ENCODE measurements around the gene NBPF1. TPM values are rescaled to one million over a fixed set of nuclear protein-coding genes. Genes with fewer than 3 reads are reported as not detected.
"Not testable (repeated sequence)": the region's sequence is repeated elsewhere in the genome, so short reads cannot be mapped to it uniquely, and the experiment has no call there.

The NBPF1 gene
- total RNA-seq, 1 donor from 2014 or later, result 41.8 TPM

GRCh38 chr1:16614361-16615252, 1.2 kb upstream of the NBPF1 start:
- no peak for DNase-seq
- no peaks in the 10 kb centered on the region for H3K36me3 Mint-ChIP-seq (ENCODE audit: unreplicated experiment)
- H3K27ac Mint-ChIP-seq (ENCODE audit: unreplicated experiment), result no peak overlapping the region
- no peak for TF ChIP-seq CTCF (IDR thresholded peaks at IDR 0.05; ENCODE audit: partially characterized antibody, unreplicated experiment)
- H3K4me1 Mint-ChIP-seq (ENCODE audit: low read depth, unreplicated experiment), result no peaks in the 10 kb centered on the region
- no peak overlapping the region for H3K4me3 Mint-ChIP-seq (ENCODE audit: unreplicated experiment)
- H3K27me3 Mint-ChIP-seq (ENCODE audit: unreplicated experiment), result no peaks in the 10 kb centered on the region
- no peaks in the 10 kb centered on the region for H3K9me3 Mint-ChIP-seq (ENCODE audit: unreplicated experiment)

- Mint-ChIP-seq H3K27me3 (ENCODE audit: unreplicated experiment) (no peaks in the 10 kb centered on the region), H3K27ac (ENCODE audit: unreplicated experiment) (no peak overlapping the region), H3K9me3 (ENCODE audit: unreplicated experiment) (no peaks in the 10 kb centered on the region), H3K4me3 (ENCODE audit: unreplicated experiment) (no peak overlapping the region), H3K36me3 (ENCODE audit: unreplicated experiment) (no peaks in the 10 kb centered on the region), H3K4me1 (ENCODE audit: low read depth, unreplicated experiment) (no peaks in the 10 kb centered on the region)
- TF ChIP-seq CTCF (IDR thresholded peaks at IDR 0.05; ENCODE audit: partially characterized antibody, unreplicated experiment), result peak; percentile 30
- peak; percentile 62 for DNase-seq
These were observed 812 bp downstream of the NBPF1 start for GRCh38 chr1:16612332-16613172.

GRCh38 chr1:16611981-16612331, 1.4 kb downstream of the NBPF1 start:
- DNase-seq; H3K36me3 Mint-ChIP-seq (ENCODE audit: unreplicated experiment); H3K4me3 Mint-ChIP-seq (ENCODE audit: unreplicated experiment); H3K9me3 Mint-ChIP-seq (ENCODE audit: unreplicated experiment); H3K27ac Mint-ChIP-seq (ENCODE audit: unreplicated experiment); H3K27me3 Mint-ChIP-seq (ENCODE audit: unreplicated experiment); H3K4me1 Mint-ChIP-seq (ENCODE audit: low read depth, unreplicated experiment): not testable (repeated sequence)

GRCh38 chr1:16611164-16611563, 2.2 kb downstream of the NBPF1 start:
- not testable (repeated sequence) for H3K27me3 Mint-ChIP-seq (ENCODE audit: unreplicated experiment); DNase-seq; H3K36me3 Mint-ChIP-seq (ENCODE audit: unreplicated experiment); H3K4me3 Mint-ChIP-seq (ENCODE audit: unreplicated experiment); H3K4me1 Mint-ChIP-seq (ENCODE audit: low read depth, unreplicated experiment); H3K9me3 Mint-ChIP-seq (ENCODE audit: unreplicated experiment); H3K27ac Mint-ChIP-seq (ENCODE audit: unreplicated experiment)

GRCh38 chr1:16610553-16610952, 2.8 kb downstream of the NBPF1 start:
- not testable (repeated sequence) for H3K4me3 Mint-ChIP-seq (ENCODE audit: unreplicated experiment); DNase-seq; H3K27ac Mint-ChIP-seq (ENCODE audit: unreplicated experiment); H3K36me3 Mint-ChIP-seq (ENCODE audit: unreplicated experiment); H3K27me3 Mint-ChIP-seq (ENCODE audit: unreplicated experiment); H3K4me1 Mint-ChIP-seq (ENCODE audit: low read depth, unreplicated experiment); H3K9me3 Mint-ChIP-seq (ENCODE audit: unreplicated experiment)

GRCh38 chr1:16609761-16610160, 3.6 kb downstream of the NBPF1 start:
- H3K4me1 Mint-ChIP-seq (ENCODE audit: low read depth, unreplicated experiment); H3K4me3 Mint-ChIP-seq (ENCODE audit: unreplicated experiment); H3K9me3 Mint-ChIP-seq (ENCODE audit: unreplicated experiment); H3K27me3 Mint-ChIP-seq (ENCODE audit: unreplicated experiment); DNase-seq; H3K36me3 Mint-ChIP-seq (ENCODE audit: unreplicated experiment); H3K27ac Mint-ChIP-seq (ENCODE audit: unreplicated experiment): not testable (repeated sequence)

Data from glutamatergic neuron (in vitro differentiated cells).